ENCODE measurements around the gene UBE2O.
A peak's percentile ranks its signal among the peaks of the same experiment; 100 is the strongest.

UBE2O gene

GRCh38 chr17:76466775-76467130 lies 13.8 kb upstream of the UBE2O start:
- no peak for ATAC-seq
- no peak for DNase-seq

- DNase-seq (no peak), ATAC-seq (no peak)
These were observed 9.8 kb upstream of the UBE2O start for GRCh38 chr17:76462556-76463290.

GRCh38 chr17:76461765-76462555 lies 9.0 kb upstream of the UBE2O start:
- no peak for ATAC-seq

DNA sequence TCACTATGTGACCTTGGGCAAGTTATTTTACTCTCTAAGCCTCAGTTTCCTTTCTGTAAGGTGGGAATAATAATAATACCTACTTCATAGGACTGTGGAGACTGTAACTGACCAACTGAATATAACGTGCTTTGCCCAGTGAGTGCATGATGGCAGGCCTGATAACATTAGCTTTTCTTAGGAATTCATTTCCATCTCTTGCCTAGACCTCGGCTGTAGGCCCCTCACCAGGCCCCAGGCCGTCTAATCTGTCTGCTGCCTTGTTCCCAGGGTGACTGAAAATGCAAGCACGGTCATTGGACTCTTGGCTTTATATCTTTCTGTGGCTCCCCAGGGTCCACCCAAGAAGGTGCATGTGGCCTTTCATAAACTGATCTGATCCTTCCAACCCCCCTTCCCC lies 6.7 kb upstream of the UBE2O start:
- ATAC-seq = no peak
- no peak for DNase-seq

More at GRCh38 chr17:76461765-76462555, 9.0 kb upstream of the UBE2O start:
- no peak for DNase-seq

DNA sequence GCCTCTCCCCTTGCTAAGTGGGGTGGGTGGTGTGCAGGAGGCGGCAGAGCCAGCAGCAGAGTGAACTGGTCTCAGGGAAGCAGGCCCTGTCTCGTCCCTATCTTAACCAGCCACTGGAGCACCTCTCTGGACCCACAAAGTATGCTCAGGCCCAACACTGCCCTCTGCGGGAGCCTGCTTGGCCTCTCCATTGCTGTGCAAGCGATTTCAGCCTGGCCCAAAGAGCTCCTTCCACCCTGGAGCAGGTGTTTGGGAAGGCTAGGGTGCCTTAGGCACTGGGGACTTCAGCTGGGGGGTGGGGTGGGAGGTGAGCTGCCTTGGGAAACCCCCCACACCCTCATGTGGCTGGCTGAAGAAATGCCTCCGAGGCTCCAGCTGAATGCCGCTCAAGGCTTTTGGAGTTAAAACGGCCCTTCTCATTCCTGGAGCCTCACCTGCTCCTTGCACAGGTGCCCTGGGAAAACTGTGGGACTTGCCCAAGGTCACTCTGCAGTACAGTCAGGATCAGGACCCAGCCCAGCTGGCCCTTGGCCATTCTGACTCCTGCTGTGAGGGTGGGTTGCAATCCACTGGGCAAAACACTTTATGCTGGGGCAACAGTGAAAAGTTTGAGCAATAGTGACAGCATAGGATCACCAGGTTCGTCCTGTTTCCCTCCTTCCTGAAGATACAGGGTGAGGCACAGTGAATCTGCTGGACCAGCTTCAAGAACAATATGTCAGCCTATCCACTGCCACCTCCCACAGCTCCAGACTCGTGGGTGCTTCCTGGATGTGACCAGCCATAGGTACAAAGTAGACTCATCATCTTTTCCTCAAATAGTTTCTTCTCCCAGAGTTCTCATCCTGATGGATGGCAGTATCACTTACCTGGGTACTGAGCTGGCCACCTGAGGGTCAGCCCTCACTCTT lies 5.9 kb upstream of the UBE2O start:
- no peak for DNase-seq
- peak; percentile 31 for ATAC-seq

GRCh38 chr17:76453431-76453743 lies 435 bp upstream of the UBE2O start:
- ATAC-seq (no peak), DNase-seq (no peak)

DNA sequence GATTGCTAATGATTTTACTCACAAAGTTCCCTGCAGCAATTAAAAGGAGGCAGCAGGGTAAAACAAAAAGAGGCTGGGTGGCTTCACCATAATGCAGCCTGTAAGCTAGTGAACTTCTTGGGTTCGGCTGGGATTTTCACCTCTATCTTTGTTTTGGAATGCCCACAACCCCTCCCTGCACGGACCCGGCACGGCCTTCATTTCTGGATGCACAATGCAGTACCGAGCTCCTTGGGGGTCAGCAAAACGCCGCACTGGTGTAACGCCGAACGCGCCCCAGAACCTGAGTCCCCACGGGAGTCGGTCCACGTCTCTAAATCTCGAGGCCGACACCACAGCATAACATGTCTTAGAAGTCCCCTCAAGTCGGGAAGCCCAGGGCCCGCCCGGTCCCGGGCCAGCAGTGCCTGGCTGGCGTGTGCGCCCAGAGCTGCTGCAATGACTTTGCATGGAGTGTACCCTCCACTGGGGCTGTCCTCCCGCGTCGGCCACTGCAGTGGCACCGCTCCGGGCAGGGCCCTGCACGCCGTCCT lies 759 bp downstream of the UBE2O start:
- peak; percentile 12 for ATAC-seq

DNA sequence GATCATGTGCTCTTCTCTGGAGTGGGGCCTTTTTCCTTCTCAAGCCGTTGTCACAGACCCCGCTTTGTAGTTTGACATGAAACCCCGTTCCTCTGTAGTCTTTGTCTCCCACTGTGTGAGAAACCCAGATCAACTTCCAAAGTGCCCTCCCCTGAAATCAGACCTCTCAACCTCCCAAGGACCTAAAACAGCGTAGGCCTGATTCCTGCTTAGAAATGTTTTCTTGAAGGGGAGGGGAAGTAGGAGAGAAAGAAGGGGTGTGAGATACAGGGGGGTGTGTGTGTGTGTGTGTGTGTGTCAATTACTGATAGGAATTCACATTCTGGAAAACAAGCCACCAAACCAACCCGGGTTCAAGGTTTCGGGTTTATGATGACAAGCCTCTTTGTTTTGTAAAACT lies 1.4 kb downstream of the UBE2O start:
- ATAC-seq = no peak
- DNase-seq = no peak

More for the DNA sequence above, 759 bp downstream of the UBE2O start:
- no peak for DNase-seq

- ATAC-seq = no peak
- DNase-seq = no peak
These were observed 3.8 kb downstream of the UBE2O start for GRCh38 chr17:76449126-76449525.

- DNase-seq (peak; percentile 35), ATAC-seq (peak; percentile 74)
These were observed 4.9 kb downstream of the UBE2O start for GRCh38 chr17:76447931-76448652.

GRCh38 chr17:76446449-76447231 lies 6.3 kb downstream of the UBE2O start:
- DNase-seq = no peak
- peak; percentile 77 for ATAC-seq

- ATAC-seq = no peak
- DNase-seq = no peak
These were observed 7.1 kb downstream of the UBE2O start for GRCh38 chr17:76445697-76446448.

- no peak for DNase-seq
- peak; percentile 37 for ATAC-seq
These were observed 8.2 kb downstream of the UBE2O start for GRCh38 chr17:76444518-76445311.

- DNase-seq = no peak
These were observed 10.3 kb downstream of the UBE2O start for GRCh38 chr17:76442341-76443338.

GRCh38 chr17:76441686-76442340 lies 11.1 kb downstream of the UBE2O start:
- ATAC-seq = no peak

More at GRCh38 chr17:76442341-76443338, 10.3 kb downstream of the UBE2O start:
- no peak for ATAC-seq

DNA sequence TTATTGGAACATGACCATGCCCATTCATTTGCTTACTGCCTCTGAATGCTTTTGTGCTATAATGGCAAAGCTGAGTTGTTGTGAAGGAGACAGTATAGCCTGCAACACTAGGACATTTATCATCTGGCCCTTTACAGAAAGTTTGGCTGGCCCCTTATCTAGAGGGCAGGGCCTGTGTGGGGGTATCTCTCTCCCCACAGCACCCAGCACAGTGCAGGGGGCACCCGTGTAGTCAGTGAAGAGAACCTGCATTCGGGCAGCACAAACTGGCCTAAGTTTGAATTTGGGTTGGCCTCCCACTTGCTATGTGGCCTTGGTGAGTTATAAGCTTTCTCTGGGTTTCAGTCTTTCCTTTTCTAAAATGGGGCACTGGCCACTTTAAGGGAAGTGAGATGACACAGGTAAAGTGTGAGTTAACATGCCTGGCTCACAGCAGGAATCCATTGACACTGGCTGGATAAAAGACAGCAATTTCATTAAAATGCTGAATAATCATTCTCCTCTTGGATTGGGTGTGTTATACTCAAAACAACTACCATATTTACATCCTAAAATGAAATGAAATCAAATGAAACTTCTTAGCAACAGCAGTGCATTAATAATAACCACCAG lies 12.1 kb downstream of the UBE2O start:
- ATAC-seq = no peak

More at GRCh38 chr17:76441686-76442340, 11.1 kb downstream of the UBE2O start:
- DNase-seq = no peak

More for the DNA sequence above, 12.1 kb downstream of the UBE2O start:
- DNase-seq = no peak

Data from stimulated activated naive CD8-positive, alpha-beta T cell treated with anti-CD3 and anti-CD28 coated beads, Interleukin-15, Interleukin-2, amounts not matched to agents 100 U/mL and 50 U/mL, for 24 hours (primary cell).